T47D (cell line): ENCODE data around the gene ACYP2.

Source experiments
- DNase-seq, 2 experiments: peaks; one replicate each; pipeline versions ENCODE4 v3.0.0 to v3.0.0-alpha.2; 2011 to 2012; ENCODE audit warnings: low read depth in 1 of 2, low spot score in 1 of 2
- JUND ChIP-seq: IDR thresholded peaks from 2 replicates; pipeline ENCODE4 v1.6.1; 2012; ENCODE audit warnings: low read depth
- in situ Hi-C: cut with HindIII; loops from 2 replicates; pipeline ENCODE4 v1.10.0; 2016; ENCODE audit warnings: low sequenced_read_pairs, low pct_unique_long_range_greater_than_20kb

Gene ACYP2

DNA sequence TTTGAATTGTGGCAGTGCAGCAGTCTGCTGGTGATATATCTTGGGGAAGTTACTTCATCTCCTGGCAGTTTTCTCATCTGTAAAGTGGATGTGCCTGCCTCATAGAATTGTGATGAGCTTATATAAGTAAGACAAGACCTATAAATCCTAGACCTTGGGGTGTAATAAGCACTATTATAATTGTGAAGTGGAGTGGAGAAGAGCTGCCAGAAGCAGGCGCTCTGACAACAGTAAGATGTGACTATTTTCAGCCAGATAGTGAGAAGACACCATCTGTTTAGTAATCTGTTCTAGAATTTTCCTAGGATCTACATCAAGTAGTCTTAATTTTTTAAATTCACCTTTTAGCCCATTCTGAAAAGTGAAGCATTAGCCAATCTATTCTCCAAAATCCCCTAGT lies 226.2 kb downstream of the ACYP2 start:
- in situ Hi-C loops = no loop called here
- no peak for DNase-seq
- TF ChIP-seq JUND = no peak

- no peak for DNase-seq
- TF ChIP-seq JUND = no peak
- in situ Hi-C loops = no loop called here
These were observed 227.2 kb downstream of the ACYP2 start for GRCh38 chr2:54342603-54343002.

DNA sequence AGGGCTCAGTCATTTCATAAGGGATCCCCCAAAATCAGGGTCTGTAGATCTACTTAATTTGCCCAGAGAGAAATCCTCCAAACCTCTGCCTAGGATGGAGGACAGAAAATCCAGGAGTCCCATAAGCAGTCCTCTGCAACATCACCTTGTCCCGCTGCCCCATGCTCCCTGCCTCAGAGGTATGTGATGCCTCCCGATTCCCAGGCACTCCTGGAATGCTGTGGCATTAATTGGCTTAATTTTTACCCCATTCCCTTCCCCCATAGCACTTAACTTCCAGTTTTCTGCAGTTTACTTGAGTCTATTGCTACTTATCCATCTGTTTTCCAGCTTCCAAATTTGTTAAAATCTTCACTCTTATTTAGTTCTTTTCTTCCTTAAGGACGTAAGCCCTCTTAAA lies 232.2 kb downstream of the ACYP2 start:
- no peak for DNase-seq
- in situ Hi-C loops = no loop called here
- TF ChIP-seq JUND = no peak

DNA sequence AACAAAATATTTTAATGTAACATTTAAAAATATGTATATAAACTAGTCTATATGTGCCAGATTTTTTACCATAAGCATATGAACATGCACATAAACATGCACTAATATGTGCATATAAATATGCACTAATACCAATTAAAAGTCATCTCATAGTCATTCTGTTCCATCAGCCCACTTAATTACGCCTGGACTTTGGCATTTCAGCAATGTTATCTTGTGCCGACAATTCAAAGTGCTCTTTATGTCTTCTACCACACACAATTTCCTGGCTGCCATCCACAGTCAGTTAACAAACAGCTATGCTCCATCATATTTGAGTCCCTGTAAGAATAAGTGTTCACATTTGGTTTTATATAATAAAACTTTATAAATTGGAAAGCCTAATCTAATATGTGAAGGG lies 233.2 kb downstream of the ACYP2 start:
- no peak for TF ChIP-seq JUND
- in situ Hi-C loops = no loop called here
- DNase-seq = no peak

DNA sequence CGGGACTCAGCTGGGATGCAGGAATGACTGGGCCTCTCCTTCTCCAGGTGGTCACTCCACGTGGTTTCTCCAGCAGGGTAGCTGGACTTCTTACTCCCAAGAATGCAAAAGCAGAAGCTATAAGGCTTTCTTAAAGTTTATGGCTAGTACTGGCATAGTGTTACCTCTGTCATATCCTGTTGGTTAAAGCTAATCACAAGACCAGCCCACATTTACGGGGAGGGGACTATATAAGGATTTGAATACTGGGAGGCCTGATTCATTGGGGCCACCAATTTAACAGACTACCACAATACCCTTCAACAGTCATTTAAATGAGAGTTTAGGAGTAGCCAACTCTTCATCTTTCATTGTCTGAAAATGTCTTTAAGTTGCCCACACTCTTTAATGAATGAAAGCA lies 235.0 kb downstream of the ACYP2 start:
- TF ChIP-seq JUND = no peak
- DNase-seq = no peak
- in situ Hi-C loops = no loop called here

- TF ChIP-seq JUND = no peak
- DNase-seq = no peak
- in situ Hi-C loops = no loop called here
These were observed 237.8 kb downstream of the ACYP2 start for GRCh38 chr2:54353216-54353615.
